ENCODE results near the gene DHRS7C.

Gene DHRS7C

GRCh38 chr17:9766970-9767369 lies 24.4 kb downstream of the DHRS7C start:
- no peak for DNase-seq (ENCODE audit: low read depth in 2 of 2)

- no peak for DNase-seq (ENCODE audit: low read depth in 2 of 2)
Observed at GRCh38 chr17:9765322-9765721, 26.1 kb downstream of the DHRS7C start.

GRCh38 chr17:9763643-9764042 lies 27.7 kb downstream of the DHRS7C start:
- DNase-seq (ENCODE audit: low read depth in 2 of 2): no peak

GRCh38 chr17:9760266-9760665 lies 31.1 kb downstream of the DHRS7C start:
- no peak for DNase-seq (ENCODE audit: low read depth in 2 of 2)

GRCh38 chr17:9755083-9755482 lies 36.3 kb downstream of the DHRS7C start:
- DNase-seq (ENCODE audit: low read depth in 2 of 2): no peak

DNA sequence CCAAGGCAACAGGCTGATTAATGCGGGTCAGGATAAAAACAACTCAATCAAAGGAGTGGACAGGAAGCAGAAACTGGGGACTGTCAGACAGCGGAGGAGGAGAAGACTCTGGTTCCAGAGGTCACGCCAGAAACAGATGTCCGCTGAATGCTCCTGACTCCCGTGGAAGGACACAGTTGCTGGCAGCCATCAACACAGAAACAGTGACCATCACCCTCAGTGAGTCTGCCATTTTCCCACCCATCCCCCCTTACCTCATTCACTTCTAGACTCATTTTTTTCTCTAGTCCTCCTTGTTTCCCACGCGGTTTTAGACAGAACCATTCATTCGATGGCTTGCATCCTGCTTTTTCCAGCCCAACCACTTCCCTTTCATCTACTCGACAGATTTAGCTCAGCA lies 40.9 kb downstream of the DHRS7C start:
- DNase-seq (ENCODE audit: low read depth in 2 of 2): no peak

DNA sequence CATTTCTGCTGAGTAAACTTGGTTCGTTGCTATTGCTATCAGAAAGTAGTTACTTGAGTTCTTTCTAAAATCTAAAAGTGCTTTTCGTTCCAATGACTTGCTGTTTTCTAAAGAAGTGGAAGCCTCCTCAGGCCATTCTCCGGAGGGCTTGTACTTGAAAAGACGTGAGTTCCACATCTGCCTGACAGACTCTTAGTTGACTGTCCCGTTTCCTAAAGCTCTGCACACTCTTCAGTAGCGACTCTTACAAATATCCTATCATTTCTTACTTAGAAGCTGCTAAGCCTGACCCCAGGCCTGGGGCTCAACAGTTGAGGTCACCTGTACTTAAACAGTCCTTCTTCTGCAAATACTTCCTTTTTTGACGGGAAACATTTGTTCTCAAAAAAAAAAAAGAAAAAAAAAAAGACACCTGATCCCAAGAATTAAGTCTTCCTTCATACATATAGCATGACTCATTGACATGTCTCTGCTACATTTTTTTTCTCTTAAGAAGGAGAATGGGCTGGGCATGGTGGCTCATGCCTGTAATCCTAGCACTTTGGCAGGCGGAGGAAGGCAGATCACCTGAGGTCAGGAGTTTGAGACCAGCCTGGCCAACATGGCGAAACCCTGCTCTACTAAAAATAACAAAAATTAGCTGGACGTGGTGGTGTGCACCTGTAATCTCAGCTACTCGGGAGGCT lies 61.5 kb downstream of the DHRS7C start:
- no peak for DNase-seq (ENCODE audit: low read depth in 2 of 2)

DNA sequence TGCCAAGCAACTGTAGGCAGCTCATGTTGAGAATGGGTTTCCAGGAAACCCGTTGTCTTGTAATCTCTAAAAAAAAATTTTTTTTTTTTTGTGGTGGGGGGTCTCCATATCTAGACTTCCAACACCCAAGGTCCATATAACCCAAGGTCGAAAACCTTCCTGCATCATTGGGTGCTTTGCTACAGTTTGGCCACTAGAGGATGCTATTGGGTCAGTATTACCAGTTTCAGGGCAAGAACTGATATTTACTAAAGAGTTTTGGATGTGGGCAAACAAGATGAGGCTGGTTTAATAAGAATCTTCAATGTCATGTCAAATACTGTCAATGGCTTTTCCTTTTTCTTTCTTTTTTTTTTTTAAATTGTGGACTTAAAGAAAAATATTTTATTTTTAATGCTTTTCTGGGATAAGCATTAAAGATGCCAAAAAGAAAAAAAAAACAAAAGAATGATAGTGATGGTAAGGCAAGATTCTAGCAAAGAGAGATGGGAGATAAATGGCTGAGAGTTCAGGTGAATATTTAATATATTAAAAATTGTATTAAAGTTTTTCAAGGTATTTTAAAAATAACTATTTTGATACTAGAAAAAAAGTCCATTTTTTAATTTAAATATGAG lies 62.2 kb downstream of the DHRS7C start:
- peak; percentile 8 to 9 for DNase-seq (ENCODE audit: low read depth in 2 of 2)

GRCh38 chr17:9728564-9728963 lies 62.8 kb downstream of the DHRS7C start:
- no peak for DNase-seq (ENCODE audit: low read depth in 2 of 2)

DNA sequence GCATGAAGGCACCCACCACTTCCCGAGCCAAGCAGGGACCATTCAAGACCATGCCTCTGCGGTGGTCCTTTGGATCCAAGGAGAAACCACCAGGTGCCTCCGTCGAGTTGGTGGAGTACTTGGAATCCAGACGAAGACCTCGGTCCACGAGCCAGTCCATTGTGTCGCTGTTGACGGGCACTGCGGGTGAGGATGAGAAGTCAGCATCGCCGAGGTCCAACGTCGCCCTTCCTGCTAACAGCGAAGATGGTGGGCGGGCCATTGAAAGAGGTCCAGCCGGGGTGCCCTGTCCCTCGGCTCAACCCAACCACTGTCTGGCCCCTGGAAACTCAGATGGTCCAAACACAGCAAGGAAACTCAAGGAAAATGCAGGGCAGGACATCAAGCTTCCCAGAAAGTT lies 63.4 kb downstream of the DHRS7C start:
- DNase-seq (ENCODE audit: low read depth in 2 of 2): no peak

GRCh38 chr17:9726291-9726690 lies 65.1 kb downstream of the DHRS7C start:
- no peak for DNase-seq (ENCODE audit: low read depth in 2 of 2)

DNA sequence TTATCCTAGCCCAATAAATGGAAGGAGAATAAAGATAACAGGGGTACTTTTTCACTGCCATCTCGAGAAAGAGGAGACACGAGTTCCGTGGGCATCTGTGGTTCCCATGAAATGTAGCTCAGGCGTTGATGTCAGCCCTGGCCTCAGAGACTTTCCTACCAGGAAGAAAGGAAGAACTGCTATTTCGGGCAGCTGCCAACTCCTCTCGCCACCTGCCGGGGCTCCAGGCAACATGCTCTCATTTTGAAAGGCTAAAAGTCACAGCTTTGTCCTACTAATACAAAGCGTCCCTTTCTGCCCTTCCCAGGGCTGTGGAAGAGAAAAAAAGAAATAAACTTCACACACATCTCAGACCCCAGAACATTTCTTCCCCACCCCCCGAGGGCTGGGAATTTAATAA lies 65.8 kb downstream of the DHRS7C start:
- no peak for DNase-seq (ENCODE audit: low read depth in 2 of 2)

All from fibroblast of skin of left biceps (primary cell).